Measurements from ENCODE around the gene HPCAL4.

The HPCAL4 gene

GRCh38 chr1:39685071-39685470 is 6.2 kb downstream of the HPCAL4 start:
- Histone ChIP-seq H3K4me2 (ENCODE audit: low read depth, low read length) (no peak overlapping the region), H4K20me1 (ENCODE audit: insufficient read depth, low read length) (no peaks in the 10 kb centered on the region), H3K9ac (ENCODE audit: low read length) (no peak overlapping the region), H3K4me1 (ENCODE audit: low read length) (peaks cover 22% of the 10 kb centered on the region), H3K27ac (ENCODE audit: low read length) (no peak overlapping the region), H3K27me3 (replicated peaks; ENCODE audit: insufficient read depth, low read length) (no peaks in the 10 kb centered on the region), H3F3A (ENCODE audit: insufficient read depth, low read length) (peaks cover 20% of the 10 kb centered on the region), H3K9me2 (replicated peaks; ENCODE audit: insufficient read depth, low read length) (no peaks in the 10 kb centered on the region), H3K9me3 (replicated peaks; ENCODE audit: insufficient read depth, low read length) (no peaks in the 10 kb centered on the region), H2AFZ (ENCODE audit: low read length) (no peak overlapping the region), H3K36me3 (replicated peaks; ENCODE audit: insufficient read depth, low read length) (no peaks in the 10 kb centered on the region), H3K4me3 (ENCODE audit: low read length) (no peak overlapping the region), H3K79me2 (ENCODE audit: low read length) (no peaks in the 10 kb centered on the region)
- TF ChIP-seq EZH2phosphoT487 (IDR thresholded peaks at IDR 0.05; ENCODE audit: low read length) (no peak), EZH2 (optimal IDR thresholded peaks at IDR 0.05; ENCODE audit: low read depth, low read length) (no peak), CTCF (IDR thresholded peaks at IDR 0.05; ENCODE audit: low read length) (no peak)
- no peak for DNase-seq

- no peak overlapping the region for H3K4me2 ChIP-seq (ENCODE audit: low read depth, low read length)
- H3K36me3 ChIP-seq (replicated peaks; ENCODE audit: insufficient read depth, low read length): no peaks in the 10 kb centered on the region
- no peak for DNase-seq
- H3K79me2 ChIP-seq (ENCODE audit: low read length): no peaks in the 10 kb centered on the region
- peaks cover 23% of the 10 kb centered on the region for H3F3A ChIP-seq (ENCODE audit: insufficient read depth, low read length)
- no peak overlapping the region for H3K27ac ChIP-seq (ENCODE audit: low read length)
- H3K9me2 ChIP-seq (replicated peaks; ENCODE audit: insufficient read depth, low read length): no peaks in the 10 kb centered on the region
- H3K27me3 ChIP-seq (replicated peaks; ENCODE audit: insufficient read depth, low read length): no peaks in the 10 kb centered on the region
- no peaks in the 10 kb centered on the region for H3K9me3 ChIP-seq (replicated peaks; ENCODE audit: insufficient read depth, low read length)
- no peak overlapping the region for H3K4me3 ChIP-seq (ENCODE audit: low read length)
- H3K4me1 ChIP-seq (ENCODE audit: low read length): peaks cover 27% of the 10 kb centered on the region
- no peak for TF ChIP-seq CTCF (IDR thresholded peaks at IDR 0.05; ENCODE audit: low read length)
- TF ChIP-seq EZH2phosphoT487 (IDR thresholded peaks at IDR 0.05; ENCODE audit: low read length): no peak
- no peak for TF ChIP-seq EZH2 (optimal IDR thresholded peaks at IDR 0.05; ENCODE audit: low read depth, low read length)
- H3K9ac ChIP-seq (ENCODE audit: low read length): no peak overlapping the region
- H2AFZ ChIP-seq (ENCODE audit: low read length): no peak overlapping the region
- H4K20me1 ChIP-seq (ENCODE audit: insufficient read depth, low read length): no peaks in the 10 kb centered on the region
Observed at GRCh38 chr1:39684313-39684664, 6.9 kb downstream of the HPCAL4 start.

- H3K79me2 ChIP-seq (ENCODE audit: low read length): no peaks in the 10 kb centered on the region
- H3K36me3 ChIP-seq (replicated peaks; ENCODE audit: insufficient read depth, low read length): no peaks in the 10 kb centered on the region
- H3F3A ChIP-seq (ENCODE audit: insufficient read depth, low read length): peaks cover 23% of the 10 kb centered on the region
- H3K9me3 ChIP-seq (replicated peaks; ENCODE audit: insufficient read depth, low read length): no peaks in the 10 kb centered on the region
- TF ChIP-seq EZH2phosphoT487 (IDR thresholded peaks at IDR 0.05; ENCODE audit: low read length): no peak
- TF ChIP-seq CTCF (IDR thresholded peaks at IDR 0.05; ENCODE audit: low read length): no peak
- no peak for TF ChIP-seq EZH2 (optimal IDR thresholded peaks at IDR 0.05; ENCODE audit: low read depth, low read length)
- no peaks in the 10 kb centered on the region for H4K20me1 ChIP-seq (ENCODE audit: insufficient read depth, low read length)
- no peak overlapping the region for H3K9ac ChIP-seq (ENCODE audit: low read length)
- H3K27me3 ChIP-seq (replicated peaks; ENCODE audit: insufficient read depth, low read length): no peaks in the 10 kb centered on the region
- DNase-seq: no peak
- H3K4me2 ChIP-seq (ENCODE audit: low read depth, low read length): no peak overlapping the region
- H3K27ac ChIP-seq (ENCODE audit: low read length): no peak overlapping the region
- no peak overlapping the region for H2AFZ ChIP-seq (ENCODE audit: low read length)
- H3K4me1 ChIP-seq (ENCODE audit: low read length): peaks cover 27% of the 10 kb centered on the region
- H3K9me2 ChIP-seq (replicated peaks; ENCODE audit: insufficient read depth, low read length): no peaks in the 10 kb centered on the region
- H3K4me3 ChIP-seq (ENCODE audit: low read length): no peak overlapping the region
Observed at GRCh38 chr1:39683591-39684312, 7.5 kb downstream of the HPCAL4 start.
